ENCODE results near the gene KCTD1. TPM values are rescaled to one million over a fixed set of nuclear protein-coding genes. Genes with fewer than 3 reads are reported as not detected.

Gene KCTD1
- total and polyA plus RNA-seq, 9 donors, result 10.7 to 31.1 (median 22.5) TPM

- H3K4me3 ChIP-seq, result no peak overlapping the region
- TF ChIP-seq, protein P1, sequence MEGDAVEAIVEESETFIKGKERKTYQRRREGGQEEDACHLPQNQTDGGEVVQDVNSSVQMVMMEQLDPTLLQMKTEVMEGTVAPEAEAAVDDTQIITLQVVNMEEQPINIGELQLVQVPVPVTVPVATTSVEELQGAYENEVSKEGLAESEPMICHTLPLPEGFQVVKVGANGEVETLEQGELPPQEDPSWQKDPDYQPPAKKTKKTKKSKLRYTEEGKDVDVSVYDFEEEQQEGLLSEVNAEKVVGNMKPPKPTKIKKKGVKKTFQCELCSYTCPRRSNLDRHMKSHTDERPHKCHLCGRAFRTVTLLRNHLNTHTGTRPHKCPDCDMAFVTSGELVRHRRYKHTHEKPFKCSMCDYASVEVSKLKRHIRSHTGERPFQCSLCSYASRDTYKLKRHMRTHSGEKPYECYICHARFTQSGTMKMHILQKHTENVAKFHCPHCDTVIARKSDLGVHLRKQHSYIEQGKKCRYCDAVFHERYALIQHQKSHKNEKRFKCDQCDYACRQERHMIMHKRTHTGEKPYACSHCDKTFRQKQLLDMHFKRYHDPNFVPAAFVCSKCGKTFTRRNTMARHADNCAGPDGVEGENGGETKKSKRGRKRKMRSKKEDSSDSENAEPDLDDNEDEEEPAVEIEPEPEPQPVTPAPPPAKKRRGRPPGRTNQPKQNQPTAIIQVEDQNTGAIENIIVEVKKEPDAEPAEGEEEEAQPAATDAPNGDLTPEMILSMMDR (IDR thresholded peaks at IDR 0.05), result no peak
- TF ChIP-seq POLR2A (IDR thresholded peaks at IDR 0.05) (no peak), EP300 (IDR thresholded peaks at IDR 0.05) (no peak)
- H3K36me3 ChIP-seq, result no peaks in the 10 kb centered on the region
- H3K4me1 ChIP-seq (ENCODE audit: insufficient read depth), result no peaks in the 10 kb centered on the region
- 77 to 86% (median 78%) methylated on average over 11 of the region's 11 CpGs for WGBS, 3 donors
- H3K9me3 ChIP-seq, result no peaks in the 10 kb centered on the region
- no peaks in the 10 kb centered on the region for H3K27me3 ChIP-seq
- no peak overlapping the region for H3K27ac ChIP-seq
- DNase-seq, result no peak
- intact Hi-C loops (cut with DNase I), result no loop called here
Observed at GRCh38 chr18:26488417-26489009, 59.8 kb downstream of the KCTD1 start.

- Histone ChIP-seq H3K9me3 (no peaks in the 10 kb centered on the region), H3K4me1 (ENCODE audit: insufficient read depth) (no peaks in the 10 kb centered on the region), H3K27me3 (no peaks in the 10 kb centered on the region), H3K27ac (no peak overlapping the region), H3K36me3 (no peaks in the 10 kb centered on the region), H3K4me3 (no peak overlapping the region)
- DNase-seq, result no peak
- intact Hi-C loops (cut with DNase I), result no loop called here
- TF ChIP-seq POLR2A (IDR thresholded peaks at IDR 0.05) (no peak), EP300 (IDR thresholded peaks at IDR 0.05) (no peak)
- TF ChIP-seq, protein P1 (IDR thresholded peaks at IDR 0.05), result no peak
- WGBS, 3 donors, result 94 to 95% (median 94%) methylated on average over 7 of the region's 7 CpGs
Observed at GRCh38 chr18:26487437-26487836, 60.9 kb downstream of the KCTD1 start.

DNA sequence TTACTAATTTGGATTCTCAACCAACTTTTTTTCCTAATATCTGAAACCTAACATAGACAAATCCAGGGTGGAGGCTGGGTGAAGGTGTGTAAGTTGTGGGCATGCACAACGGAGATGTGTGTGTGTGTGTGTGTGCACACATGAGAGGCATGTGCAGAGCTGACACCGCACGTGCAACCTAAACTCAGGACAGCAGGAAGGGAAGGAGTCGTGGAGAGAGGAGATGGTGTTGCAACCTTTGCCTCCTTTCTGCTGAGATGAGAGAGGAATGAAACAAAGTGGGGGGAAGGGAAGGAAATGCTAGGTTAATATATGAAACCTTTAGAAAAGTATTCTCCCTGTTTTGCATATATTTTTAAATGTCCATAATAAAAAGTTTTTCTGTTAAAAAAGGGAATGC, 64.7 kb downstream of the KCTD1 start:
- H3K27ac ChIP-seq, result no peak overlapping the region
- no peaks in the 10 kb centered on the region for H3K36me3 ChIP-seq
- no peak for DNase-seq
- intact Hi-C loops (cut with DNase I), result no loop called here
- H3K4me3 ChIP-seq, result no peak overlapping the region
- no peaks in the 10 kb centered on the region for H3K27me3 ChIP-seq
- H3K4me1 ChIP-seq (ENCODE audit: insufficient read depth), result no peaks in the 10 kb centered on the region
- 89 to 93% (median 92%) methylated on average over 4 of the region's 4 CpGs for WGBS, 3 donors
- H3K9me3 ChIP-seq, result no peaks in the 10 kb centered on the region
- TF ChIP-seq EP300 (IDR thresholded peaks at IDR 0.05) (no peak), POLR2A (IDR thresholded peaks at IDR 0.05) (no peak)
- TF ChIP-seq, protein P1 (IDR thresholded peaks at IDR 0.05), result no peak

- intact Hi-C loops (cut with DNase I), result no loop called here
- Histone ChIP-seq H3K27me3 (no peaks in the 10 kb centered on the region), H3K9me3 (no peaks in the 10 kb centered on the region), H3K27ac (no peak overlapping the region), H3K36me3 (no peaks in the 10 kb centered on the region), H3K4me3 (no peak overlapping the region), H3K4me1 (ENCODE audit: insufficient read depth) (no peaks in the 10 kb centered on the region)
- TF ChIP-seq, protein P1 (IDR thresholded peaks at IDR 0.05), result no peak
- TF ChIP-seq EP300 (IDR thresholded peaks at IDR 0.05), result no peak
- TF ChIP-seq POLR2A (IDR thresholded peaks at IDR 0.05), result no peak
- DNase-seq, result no peak
- WGBS, 3 donors, result 67 to 75% (median 73%) methylated on average over 5 of the region's 5 CpGs
Observed at GRCh38 chr18:26482569-26482968, 65.8 kb downstream of the KCTD1 start.

Data from ovary (tissue), 9 donors.